GM20000 (cell line): ENCODE measurements around the gene MYOCD.

Source experiments
- DNase-seq: peaks from one replicate; pipeline ENCODE4 v3.0.0; 2012; ENCODE audit warnings: low spot score
- TF ChIP-seq, protein P1 (sequence below): IDR thresholded peaks from 2 replicates; pipeline ENCODE4 v1.5.1; 2012; ENCODE audit warnings: mild to moderate bottlenecking, control low read depth; ENCODE audit errors: extremely low read depth, missing control alignments

Gene MYOCD

DNA sequence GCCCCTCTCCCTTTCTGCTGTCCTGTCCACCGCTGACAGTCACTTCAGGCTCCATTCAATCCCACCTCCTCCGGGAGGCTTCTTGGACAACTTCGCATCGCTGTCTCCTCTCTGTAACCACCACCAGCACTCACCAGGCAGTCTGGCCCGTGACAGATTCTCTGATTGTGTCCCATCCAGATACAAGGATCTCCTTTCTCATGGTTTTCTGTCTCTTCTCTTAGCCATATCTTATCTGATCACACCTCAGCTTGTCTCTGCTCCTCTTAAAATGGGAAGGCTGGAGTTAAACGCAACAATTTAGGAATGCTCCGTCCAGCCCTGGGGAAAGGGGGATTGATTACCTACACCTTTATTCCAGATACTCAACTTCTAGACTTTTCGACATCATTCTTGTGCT, 66.7 kb downstream of the MYOCD start:
- TF ChIP-seq, protein P1, sequence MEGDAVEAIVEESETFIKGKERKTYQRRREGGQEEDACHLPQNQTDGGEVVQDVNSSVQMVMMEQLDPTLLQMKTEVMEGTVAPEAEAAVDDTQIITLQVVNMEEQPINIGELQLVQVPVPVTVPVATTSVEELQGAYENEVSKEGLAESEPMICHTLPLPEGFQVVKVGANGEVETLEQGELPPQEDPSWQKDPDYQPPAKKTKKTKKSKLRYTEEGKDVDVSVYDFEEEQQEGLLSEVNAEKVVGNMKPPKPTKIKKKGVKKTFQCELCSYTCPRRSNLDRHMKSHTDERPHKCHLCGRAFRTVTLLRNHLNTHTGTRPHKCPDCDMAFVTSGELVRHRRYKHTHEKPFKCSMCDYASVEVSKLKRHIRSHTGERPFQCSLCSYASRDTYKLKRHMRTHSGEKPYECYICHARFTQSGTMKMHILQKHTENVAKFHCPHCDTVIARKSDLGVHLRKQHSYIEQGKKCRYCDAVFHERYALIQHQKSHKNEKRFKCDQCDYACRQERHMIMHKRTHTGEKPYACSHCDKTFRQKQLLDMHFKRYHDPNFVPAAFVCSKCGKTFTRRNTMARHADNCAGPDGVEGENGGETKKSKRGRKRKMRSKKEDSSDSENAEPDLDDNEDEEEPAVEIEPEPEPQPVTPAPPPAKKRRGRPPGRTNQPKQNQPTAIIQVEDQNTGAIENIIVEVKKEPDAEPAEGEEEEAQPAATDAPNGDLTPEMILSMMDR = no peak
- no peak for DNase-seq

DNA sequence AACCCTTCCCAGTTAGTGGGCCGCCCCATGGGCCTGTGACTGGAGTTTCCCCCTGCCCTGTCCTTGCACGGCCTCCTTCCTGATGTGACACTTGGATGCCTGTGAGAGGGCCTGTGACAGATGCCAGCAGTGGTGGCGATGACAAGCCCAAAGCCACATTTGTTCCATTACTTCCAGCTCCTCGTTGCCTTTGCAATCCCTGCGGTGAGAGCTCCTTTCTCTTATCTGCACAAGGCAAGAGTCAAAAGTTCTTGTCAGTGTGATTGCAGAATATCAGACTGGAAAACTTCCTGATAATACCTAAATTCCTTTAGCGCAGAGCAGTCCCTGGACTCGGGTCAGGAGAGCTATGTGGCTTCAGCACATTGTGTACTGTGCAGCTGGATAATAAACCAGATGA, 69.2 kb downstream of the MYOCD start:
- DNase-seq = no peak
- TF ChIP-seq, protein P1 = no peak

DNA sequence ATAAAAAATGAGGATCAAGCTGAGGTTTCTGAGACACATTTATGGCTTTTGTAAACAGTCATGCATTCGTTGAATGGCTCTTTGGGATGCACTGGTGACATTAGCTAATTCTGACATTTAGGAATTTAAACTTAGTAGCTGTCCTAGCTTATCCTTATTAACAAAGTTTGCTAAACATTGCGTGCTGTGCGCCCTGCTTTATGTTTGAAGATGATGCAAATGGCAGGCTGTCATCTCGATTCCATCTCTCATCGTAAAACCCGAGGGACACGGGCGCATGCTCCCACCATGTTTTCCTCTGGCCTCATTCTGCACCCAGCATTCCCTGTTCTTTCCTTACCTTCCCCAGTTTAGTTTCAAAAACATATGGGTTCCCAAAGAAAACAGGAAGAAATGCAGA, 69.8 kb downstream of the MYOCD start:
- no peak for DNase-seq
- TF ChIP-seq, protein P1 = no peak

DNA sequence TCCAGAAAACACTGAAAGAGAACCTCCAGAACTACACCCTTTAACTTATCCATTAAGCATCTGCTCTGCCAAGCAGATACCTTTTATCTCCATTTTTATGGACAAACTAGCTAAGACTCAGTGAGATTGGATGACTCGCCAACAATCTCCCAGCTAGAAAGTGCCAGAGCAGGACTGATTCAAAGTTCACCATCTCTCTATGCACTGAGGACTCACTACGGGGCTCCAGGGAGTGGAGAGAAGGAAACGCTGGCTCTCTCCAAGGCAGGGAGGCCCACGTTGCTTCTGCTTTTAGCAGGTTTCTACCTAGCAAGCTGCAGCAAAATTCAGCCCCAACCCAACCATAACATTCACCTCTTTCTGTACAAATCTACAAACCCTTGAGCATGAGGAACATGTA, 70.8 kb downstream of the MYOCD start:
- DNase-seq = no peak
- TF ChIP-seq, protein P1 = no peak

DNA sequence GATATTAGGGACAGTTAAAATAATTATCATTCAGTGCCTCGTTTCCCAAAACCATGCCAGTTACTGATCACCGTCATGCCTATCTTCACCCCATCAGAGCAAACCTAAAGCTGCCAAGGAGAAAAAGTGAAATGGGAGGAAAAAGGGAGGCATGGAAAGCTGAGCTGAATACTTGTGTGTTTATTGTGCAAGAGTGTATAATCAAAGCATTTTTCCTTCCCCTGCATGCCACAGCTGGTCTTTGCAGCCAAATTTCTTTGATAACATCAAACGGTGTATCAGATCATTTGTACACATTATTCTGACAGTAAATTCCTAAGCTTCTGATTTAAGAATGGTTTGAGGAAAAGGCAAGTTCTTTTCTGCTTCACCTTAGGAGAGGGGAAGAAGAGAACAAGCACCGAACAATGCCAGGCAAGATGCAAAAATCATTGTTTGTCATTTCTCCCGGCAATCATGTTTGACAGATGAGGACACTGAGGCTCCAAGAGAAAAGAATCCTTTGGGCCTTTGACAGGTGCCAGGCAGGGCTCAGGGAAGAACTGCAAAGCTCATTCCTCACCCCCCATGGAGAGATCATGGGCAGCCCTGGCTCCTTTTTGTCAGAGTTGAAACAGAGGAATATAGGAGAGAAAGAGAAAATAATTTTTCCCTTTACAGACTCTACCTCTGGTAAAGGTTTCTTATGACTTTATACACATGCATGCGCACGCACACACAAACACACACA, 72.2 kb downstream of the MYOCD start:
- no peak for DNase-seq
- TF ChIP-seq, protein P1 = no peak

DNA sequence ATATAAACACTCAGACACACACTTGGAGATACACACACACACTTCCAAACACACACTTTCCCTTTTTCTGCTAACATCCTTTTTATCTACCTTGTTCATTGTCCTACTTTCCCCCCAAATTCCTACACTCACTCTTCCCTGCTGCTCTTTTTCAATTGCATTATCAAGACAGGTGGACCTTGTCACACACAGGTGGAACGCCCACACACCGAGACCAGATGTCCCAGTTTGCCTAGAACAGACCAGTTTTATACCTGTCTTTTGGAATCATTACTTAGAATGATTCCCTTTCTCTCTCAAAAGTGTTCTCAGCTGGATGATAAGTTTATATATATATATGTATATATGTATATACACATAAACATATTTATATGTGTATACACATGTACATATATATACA, 72.9 kb downstream of the MYOCD start:
- no peak for DNase-seq
- TF ChIP-seq, protein P1 = no peak

DNA sequence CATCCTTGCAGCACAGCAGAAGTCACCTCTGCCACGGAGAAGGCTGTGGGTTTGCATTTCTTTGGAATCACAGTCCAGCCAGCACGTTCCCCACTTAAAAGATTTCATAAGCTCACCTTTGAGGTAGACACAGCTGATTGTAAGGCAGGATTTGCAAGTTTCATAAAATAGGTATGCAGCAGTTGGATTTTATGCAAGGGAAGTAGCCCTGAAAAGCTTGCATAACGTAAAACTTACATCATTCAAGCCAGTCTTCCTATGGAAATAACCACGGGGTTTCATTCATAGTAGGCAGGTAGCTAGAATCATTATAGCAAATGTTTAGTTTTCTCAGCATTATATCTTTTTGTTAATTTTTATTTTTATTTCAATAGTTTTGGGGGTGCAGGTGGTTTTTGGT, 73.8 kb downstream of the MYOCD start:
- no peak for DNase-seq
- TF ChIP-seq, protein P1 = no peak
